A549 treated with AZD9567 at 1 μM for 4 hours (cell line): Measurements from ENCODE around the gene CELF1. TPM values are rescaled to one million over a fixed set of nuclear protein-coding genes. Genes with fewer than 3 reads are reported as not detected.

ENCODE experiments used
- total RNA-seq: library from RNA; stranded (reverse); fragments of 200-300 nt; extraction: Qiagen RNA extraction; gene quantifications from 5 replicates; pipeline ENCODE4 v1.2.3, GENCODE V29; 2022; ENCODE audit not compliant: insufficient read depth

CELF1 gene
- 46.1 to 70.6 TPM (median 47.7 TPM) in 5 replicates for total RNA-seq

GRCh38 chr11:47552566-47553405 lies at the start of gene CELF1:
Gene CELF1 (minus strand): TSS chr11:47553132. CDS start chr11:47499523, 53,609 bp downstream.

GRCh38 chr11:47593934-47594855 lies 41.3 kb upstream of the CELF1 start, which contains the start of gene C1QTNF4:
Gene C1QTNF4 (minus strand): TSS chr11:47594411. CDS start chr11:47590810, 3,601 bp downstream.

GRCh38 chr11:47586098-47586855 lies 33.3 kb upstream of the CELF1 start, which contains the start of gene FAM180B:
Gene FAM180B (plus strand): TSS chr11:47586678. CDS start chr11:47586769, 91 bp downstream.

GRCh38 chr11:47578524-47579494 lies 25.9 kb upstream of the CELF1 start, which contains the start of the genes KBTBD4 and NDUFS3:
Gene KBTBD4 (minus strand): TSS chr11:47578970. CDS start chr11:47578951, 19 bp downstream.
Gene NDUFS3 (plus strand): TSS chr11:47579074. CDS start chr11:47579092, 18 bp downstream.

GRCh38 chr11:47565340-47566148 lies 12.6 kb upstream of the CELF1 start, which contains the start of gene PTPMT1:
Gene PTPMT1 (plus strand): TSS chr11:47565599. CDS start chr11:47565623, 24 bp downstream.

GRCh38 chr11:47448566-47449427 lies 104.1 kb downstream of the CELF1 start, which contains the start of gene RAPSN:
Gene RAPSN (minus strand): TSS chr11:47449136. CDS start chr11:47448964, 172 bp downstream.

GRCh38 chr11:47426062-47426956 lies 126.6 kb downstream of the CELF1 start, which contains the start of gene PSMC3:
Gene PSMC3 (minus strand): TSS chr11:47426439. CDS start chr11:47426279, 160 bp downstream.

Other genes with a start within 250 kb of the CELF1 start
- 0.05 to 0.09 TPM (median 0.05 TPM) in 4 of 5 replicates, not detected in the other for gene MYBPC3, start 200.4 kb downstream of the CELF1 start, total RNA-seq
- 0.09 to 0.13 TPM (median 0.11 TPM) in 3 of 5 replicates, not detected in the others for gene SPI1, start 174.6 kb downstream of the CELF1 start, total RNA-seq
- 41.7 to 59.2 TPM (median 54.4 TPM) in 5 replicates for gene SLC39A13, start 144.5 kb downstream of the CELF1 start, total RNA-seq
- gene PSMC3, start 126.7 kb downstream of the CELF1 start, total RNA-seq, result 178 to 312 TPM (median 192 TPM) in 5 replicates
- 0.11 to 0.45 TPM (median 0.26 TPM) in 4 of 5 replicates, not detected in the other for gene RAPSN, start 104.0 kb downstream of the CELF1 start, total RNA-seq
- 49.8 to 82.8 TPM (median 75.8 TPM) in 5 replicates for gene PTPMT1, start 12.5 kb upstream of the CELF1 start, total RNA-seq
- 16.1 to 22.1 TPM (median 16.2 TPM) in 5 replicates for gene KBTBD4, start 25.8 kb upstream of the CELF1 start, total RNA-seq
- 114 to 141 TPM (median 141 TPM) in 5 replicates for gene NDUFS3, start 25.9 kb upstream of the CELF1 start, total RNA-seq
- gene FAM180B, start 33.5 kb upstream of the CELF1 start, total RNA-seq, result 0.06 TPM in 2 of 5 replicates, not detected in the others
- 0.07 to 0.19 TPM (median 0.08 TPM) in 3 of 5 replicates, not detected in the others for gene C1QTNF4, start 41.3 kb upstream of the CELF1 start, total RNA-seq
- gene MTCH2, start 89.4 kb upstream of the CELF1 start, total RNA-seq, result 128 to 156 TPM (median 136 TPM) in 5 replicates
- 0.83 to 1.7 TPM (median 1.2 TPM) in 4 of 5 replicates, not detected in the other for gene AGBL2, start 162.2 kb upstream of the CELF1 start, total RNA-seq
- 39.7 to 57.2 TPM (median 51.8 TPM) in 5 replicates for gene FNBP4, start 214.2 kb upstream of the CELF1 start, total RNA-seq